ENCODE data around the gene GFAP. TPM values are rescaled to one million over a fixed set of nuclear protein-coding genes. Genes with fewer than 3 reads are reported as not detected.

GFAP gene
- total RNA-seq, 2 donors from 2014 or later = 0.35 TPM; not detected in 1

GRCh38 chr17:44959821-44960531, 44.7 kb upstream of the GFAP start:
- peaks cover 3% of the 10 kb centered on the region for H3K4me1 Mint-ChIP-seq
- no peaks in the 10 kb centered on the region for H3K9me3 ChIP-seq (ENCODE audit: control insufficient read depth, low read length)
- no peak overlapping the region for H3K27ac Mint-ChIP-seq
- H3K36me3 ChIP-seq (ENCODE audit: control insufficient read depth, insufficient read depth, low read length) = no peaks in the 10 kb centered on the region
- no peak overlapping the region for H3K27ac ChIP-seq (ENCODE audit: low read depth, low read length)
- peaks cover 15% of the 10 kb centered on the region for H3K27me3 ChIP-seq (ENCODE audit: control insufficient read depth, insufficient read depth, low read length, poor library complexity, severe bottlenecking)
- no peak overlapping the region for H3K9ac ChIP-seq (ENCODE audit: extremely low read depth, low read length, poor library complexity, severe bottlenecking)
- peaks cover 42% of the 10 kb centered on the region for H3K27me3 Mint-ChIP-seq (ENCODE audit: insufficient read depth)
- WGBS, 2 experiments (ENCODE audit: insufficient coverage in 1 of 2, insufficient read length in 1 of 2) = 78 to 86% methylated on average over 11 to 56 of the region's 56 CpGs
- DNase-seq = peak; percentile 67
- H3K4me3 Mint-ChIP-seq = peak overlapping the region; percentile 30
- no peak for TF ChIP-seq CTCF (conservative IDR thresholded peaks at IDR 0.05)
- no peaks in the 10 kb centered on the region for H3K9me3 Mint-ChIP-seq
- no peaks in the 10 kb centered on the region for H3K4me1 ChIP-seq (ENCODE audit: control insufficient read depth, insufficient read depth, low read length)
- no peak overlapping the region for H3K4me3 ChIP-seq (ENCODE audit: low read length)
- no peaks in the 10 kb centered on the region for H3K36me3 Mint-ChIP-seq (ENCODE audit: low read depth)

GRCh38 chr17:44956998-44957981, 42.0 kb upstream of the GFAP start:
- no peaks in the 10 kb centered on the region for H3K9me3 ChIP-seq (ENCODE audit: control insufficient read depth, low read length)
- Mint-ChIP-seq H3K9me3 (no peaks in the 10 kb centered on the region), H3K27ac (no peak overlapping the region)

More at GRCh38 chr17:44956998-44957981, 42.0 kb upstream of the GFAP start:
- no peaks in the 10 kb centered on the region for H3K27me3 ChIP-seq (ENCODE audit: control insufficient read depth, insufficient read depth, low read length, poor library complexity, severe bottlenecking)
- Mint-ChIP-seq H3K27me3 (ENCODE audit: insufficient read depth) (peaks cover 21% of the 10 kb centered on the region), H3K4me1 (peaks cover 5% of the 10 kb centered on the region), H3K4me3 (no peak overlapping the region), H3K36me3 (ENCODE audit: low read depth) (no peaks in the 10 kb centered on the region)
- peak overlapping the region; percentile 57 for H3K27ac ChIP-seq (ENCODE audit: low read depth, low read length)
- WGBS, 2 experiments (ENCODE audit: insufficient coverage in 1 of 2, insufficient read length in 1 of 2) = 85 to 93% methylated on average over 6 to 8 of the region's 8 CpGs
- no peaks in the 10 kb centered on the region for H3K36me3 ChIP-seq (ENCODE audit: control insufficient read depth, insufficient read depth, low read length)
- no peak for TF ChIP-seq CTCF (conservative IDR thresholded peaks at IDR 0.05)
- no peak overlapping the region for H3K4me3 ChIP-seq (ENCODE audit: low read length)
- H3K4me1 ChIP-seq (ENCODE audit: control insufficient read depth, insufficient read depth, low read length) = no peaks in the 10 kb centered on the region
- DNase-seq = peak; percentile 28
- H3K9ac ChIP-seq (ENCODE audit: extremely low read depth, low read length, poor library complexity, severe bottlenecking) = no peak overlapping the region
